Liver (tissue), 9 donors: ENCODE data around the gene CER1. TPM values are rescaled to one million over a fixed set of nuclear protein-coding genes. Genes with fewer than 3 reads are reported as not detected.

Experiments used
- DNase-seq: peaks from one replicate; pipeline ENCODE4 v3.0.0-alpha.2; 2017; ENCODE audit warnings: low spot score
- H3K27ac ChIP-seq, 2 donors: one replicate each; pipeline ENCODE4 v1.7.0; 2013; ENCODE audit warnings: inconsistent platforms in 2 of 2, low read length in 2 of 2, control low read depth in 1 of 2, low read depth in 1 of 2, mild to moderate bottlenecking in 1 of 2
- H3K27me3 ChIP-seq, 4 donors: one replicate each; pipeline versions ENCODE4 v1.6.1 to v1.7.0; 2013; ENCODE audit warnings: low read length in 3 of 4, inconsistent platforms in 1 of 4, mild to moderate bottlenecking in 1 of 4, moderate library complexity in 1 of 4; ENCODE audit not compliant: control insufficient read depth in 4 of 4, insufficient read depth in 4 of 4
- H3K36me3 ChIP-seq, 4 donors: one replicate each; pipeline versions ENCODE4 v1.6.1 to v1.7.0; 2013; ENCODE audit warnings: low read length in 3 of 4, mild to moderate bottlenecking in 3 of 4, low read depth in 1 of 4, moderate library complexity in 1 of 4; ENCODE audit not compliant: control insufficient read depth in 4 of 4, insufficient read depth in 3 of 4
- H3K4me1 ChIP-seq, 4 donors: one replicate each; pipeline versions ENCODE4 v1.6.1 to v1.7.0; 2013; ENCODE audit warnings: low read length in 3 of 4, mild to moderate bottlenecking in 3 of 4, moderate library complexity in 1 of 4; ENCODE audit not compliant: control insufficient read depth in 4 of 4, insufficient read depth in 4 of 4
- H3K4me3 ChIP-seq, 3 donors: one replicate each; pipeline versions ENCODE4 v1.6.1 to v1.7.0; 2013; ENCODE audit warnings: low read length in 3 of 3, control low read depth in 1 of 3, low read depth in 1 of 3, mild to moderate bottlenecking in 1 of 3
- H3K9ac ChIP-seq, 2 donors: one replicate each; pipeline ENCODE4 v1.7.0; 2013; ENCODE audit warnings: low read length in 2 of 2, mild to moderate bottlenecking in 2 of 2, moderate library complexity in 2 of 2, control low read depth in 1 of 2, low read depth in 1 of 2
- H3K9me3 ChIP-seq, 4 donors: one replicate each; pipeline versions ENCODE4 v1.6.1 to v1.7.0; 2013; ENCODE audit warnings: low read length in 3 of 4; ENCODE audit not compliant: control insufficient read depth in 4 of 4
- ATF3 ChIP-seq: IDR thresholded peaks from 2 replicates; pipeline ENCODE4 v1.6.1; 2016; ENCODE audit warnings: antibody characterized with exemption
- CTCF ChIP-seq: fragments of 150-350 bp; IDR thresholded peaks from 2 replicates; pipeline ENCODE4 v1.5.1; 2017; ENCODE audit warnings: improper control_type of control experiment, low read depth, low read length; ENCODE audit not compliant: missing input control
- EGR1 ChIP-seq, 2 donors: IDR thresholded peaks; 2 replicates each; pipeline ENCODE4 v1.6.1; 2016 to 2018; ENCODE audit warnings: antibody characterized with exemption in 2 of 2, low read depth in 2 of 2
- FOXA1 ChIP-seq: IDR thresholded peaks from 2 replicates; pipeline ENCODE4 v1.6.1; 2016; ENCODE audit warnings: antibody characterized with exemption
- FOXA2 ChIP-seq: IDR thresholded peaks from 2 replicates; pipeline ENCODE4 v1.6.1; 2016; ENCODE audit warnings: antibody characterized with exemption
- HNF4A ChIP-seq, 2 donors: conservative IDR thresholded peaks; 2 replicates each; pipeline ENCODE4 v1.6.1; 2016; ENCODE audit warnings: antibody characterized with exemption in 2 of 2, mild to moderate bottlenecking in 2 of 2
- HNF4G ChIP-seq: IDR thresholded peaks from 2 replicates; pipeline ENCODE4 v1.6.1; 2016; ENCODE audit warnings: antibody characterized with exemption
- JUND ChIP-seq, 2 donors: IDR thresholded peaks; 2 replicates each; pipeline ENCODE4 v1.6.1; 2016; ENCODE audit warnings: antibody characterized with exemption in 2 of 2
- MAX ChIP-seq: IDR thresholded peaks from 2 replicates; pipeline ENCODE4 v1.6.1; 2016; ENCODE audit warnings: antibody characterized with exemption
- NR2F2 ChIP-seq: IDR thresholded peaks from 2 replicates; pipeline ENCODE4 v1.6.1; 2016; ENCODE audit warnings: antibody characterized with exemption
- RAD21 ChIP-seq, 2 donors: IDR thresholded peaks; 2 replicates each; pipeline ENCODE4 v1.6.1; 2016; ENCODE audit warnings: antibody characterized with exemption in 2 of 2, mild to moderate bottlenecking in 2 of 2
- REST ChIP-seq: IDR thresholded peaks from 2 replicates; pipeline ENCODE4 v1.6.1; 2016; ENCODE audit warnings: antibody characterized with exemption, mild to moderate bottlenecking
- RXRA ChIP-seq, 2 donors: IDR thresholded peaks; 2 replicates each; pipeline ENCODE4 v1.6.1; 2017 to 2018; ENCODE audit warnings: antibody characterized with exemption in 2 of 2, mild to moderate bottlenecking in 1 of 2
- SP1 ChIP-seq: IDR thresholded peaks from 2 replicates; pipeline ENCODE4 v1.6.1; 2018; ENCODE audit warnings: antibody characterized with exemption, mild to moderate bottlenecking
- TAF1 ChIP-seq: conservative IDR thresholded peaks from 2 replicates; pipeline ENCODE4 v1.6.1; 2016; ENCODE audit warnings: antibody characterized with exemption, mild to moderate bottlenecking
- YY1 ChIP-seq: IDR thresholded peaks from 2 replicates; pipeline ENCODE4 v1.6.1; 2016; ENCODE audit warnings: antibody characterized with exemption, mild to moderate bottlenecking
- ZBTB33 ChIP-seq: IDR thresholded peaks from 2 replicates; pipeline ENCODE4 v1.6.1; 2016; ENCODE audit warnings: antibody characterized with exemption
- WGBS: extraction: QIAGEN DNeasy Blood & Tissue Kit; methylation state at CpG from one replicate; pipeline ENCODE4 v1.1.7; 2013; 5-methylcytosine and 5-hydroxymethylcytosine counted together
- polyA plus RNA-seq, 2 donors: library from polyadenylated mRNA; stranded (reverse) in 1 of 2; unstranded in 1 of 2; fragments of 200-250 nt in 1 of 2; fragments of >200 nt in 1 of 2; fragmentation: Nextera tagmentation in 1 of 2; extraction: Ambion mirVana in 1 of 2; gene quantifications; one replicate each; pipeline versions ENCODE4 v1.2.1 to v1.2.3, GENCODE V29; 2013 to 2015
- total RNA-seq, 2 donors: library from RNA; depleted of rRNA; stranded (reverse); fragments of >200 nt; gene quantifications; one replicate each; pipeline ENCODE4 v1.2.3, GENCODE V29; 2014
- donor health status: healthy.
- donor health status: healthy.
- donor health status: healthy.
- donor health status: healthy.
- donor health status: healthy.

CER1 gene
- total and polyA plus RNA-seq, 4 donors, result not detected

GRCh38 chr9:14766299-14766698 is 43.8 kb upstream of the CER1 start:
- Histone ChIP-seq H3K27ac (no peak overlapping the region), H3K4me1 (no peaks in the 10 kb centered on the region), H3K4me3 (no peak overlapping the region), H3K36me3 (no peaks in the 10 kb centered on the region), H3K9ac (no peak overlapping the region), H3K27me3 (peaks cover 0 to 1% (median 0%) of the 10 kb centered on the region in 4 donors), H3K9me3 (no peaks in the 10 kb centered on the region)
- TF ChIP-seq EGR1 (IDR thresholded peaks at IDR 0.05; ENCODE audit: low read depth in 2 of 2), result no peak
- WGBS, result 85% methylated on average over 6 of the region's 6 CpGs
- no peak for DNase-seq

GRCh38 chr9:14761584-14761983 is 39.1 kb upstream of the CER1 start:
- Histone ChIP-seq H3K36me3 (no peaks in the 10 kb centered on the region), H3K9me3 (no peaks in the 10 kb centered on the region), H3K4me1 (no peaks in the 10 kb centered on the region), H3K4me3 (no peak overlapping the region), H3K9ac (no peak overlapping the region), H3K27ac (no peak overlapping the region), H3K27me3 (no peaks in the 10 kb centered on the region)
- WGBS, result 67% methylated on average over 2 of the region's 2 CpGs
- TF ChIP-seq HNF4A (conservative IDR thresholded peaks at IDR 0.05) (no peak), MAX (no peak), CTCF (no peak), YY1 (no peak), JUND (IDR thresholded peaks at IDR 0.05) (no peak), NR2F2 (no peak), HNF4G (no peak), TAF1 (no peak), RAD21 (IDR thresholded peaks at IDR 0.05) (no peak), RXRA (IDR thresholded peaks at IDR 0.05) (no peak), SP1 (no peak), EGR1 (IDR thresholded peaks at IDR 0.05; ENCODE audit: low read depth in 2 of 2) (no peak), ZBTB33 (no peak), REST (no peak), FOXA1 (no peak), ATF3 (no peak), FOXA2 (no peak)
- DNase-seq, result no peak
